Keratinocyte (primary cell): Measurements from ENCODE around the gene ALOXE3. TPM values are rescaled to one million over a fixed set of nuclear protein-coding genes. Genes with fewer than 3 reads are reported as not detected.

Source experiments
- DNase-seq: peaks from one replicate; pipeline ENCODE4 v3.0.0-alpha.2; 2011; ENCODE audit warnings: low read depth, missing footprints, low spot score
- FAIRE-seq: peaks from 2 replicates; lab custom pipeline; 2011; peaks lifted over from hg19 to GRCh38; lab: Jason Lieb, UNC
- H2AFZ ChIP-seq: 2 replicates; pipeline ENCODE4 v1.6.0; 2012; ENCODE audit warnings: low read length, control low read depth, inconsistent platforms; ENCODE audit not compliant: control insufficient read depth
- H3K27ac ChIP-seq: 2 replicates; pipeline ENCODE4 v1.5.1; 2011; ENCODE audit warnings: low read length; ENCODE audit not compliant: control insufficient read depth, insufficient read depth
- H3K27me3 ChIP-seq: 3 replicates; pipeline ENCODE4 v1.6.0; 2011; ENCODE audit warnings: low read length; ENCODE audit not compliant: control insufficient read depth, insufficient read depth; ENCODE audit errors: extremely low read depth
- H3K36me3 ChIP-seq, 2 experiments: 2 replicates in 1 of 2; 3 replicates in 1 of 2; pipeline ENCODE4 v1.5.1; 2011; ENCODE audit warnings: low read length in 2 of 2, mild to moderate bottlenecking in 1 of 2; ENCODE audit not compliant: control insufficient read depth in 2 of 2, insufficient read depth in 2 of 2; ENCODE audit errors: extremely low read depth in 1 of 2
- H3K4me1 ChIP-seq: 3 replicates; pipeline ENCODE4 v1.5.1; 2011; ENCODE audit warnings: low read length; ENCODE audit not compliant: control insufficient read depth, insufficient read depth; ENCODE audit errors: extremely low read depth
- H3K4me2 ChIP-seq: 3 replicates; pipeline ENCODE4 v1.6.0; 2011; ENCODE audit warnings: low read depth, low read length; ENCODE audit not compliant: control insufficient read depth, insufficient read depth; ENCODE audit errors: extremely low read depth
- H3K4me3 ChIP-seq, 3 experiments: fragments of 200-600 bp in 1 of 3; sonication (generic) in 1 of 3; 2 replicates in 2 of 3; 3 replicates in 1 of 3; pipeline ENCODE4 v1.5.1; 2011 to 2016; ENCODE audit warnings: low read length in 3 of 3, mild to moderate bottlenecking in 3 of 3, control low read depth in 2 of 3, inconsistent platforms in 1 of 3, low read depth in 1 of 3, mixed read lengths in 1 of 3, mixed run types in 1 of 3, moderate library complexity in 1 of 3; ENCODE audit not compliant: control insufficient read depth in 2 of 3, insufficient read depth in 2 of 3; ENCODE audit errors: extremely low read depth in 1 of 3
- H3K79me2 ChIP-seq: 2 replicates; pipeline ENCODE4 v1.6.0; 2012; ENCODE audit warnings: low read length; ENCODE audit not compliant: control insufficient read depth, insufficient read depth
- H3K9ac ChIP-seq: 3 replicates; pipeline ENCODE4 v1.6.0; 2011; ENCODE audit warnings: low read length; ENCODE audit not compliant: control insufficient read depth, insufficient read depth; ENCODE audit errors: extremely low read depth
- H3K9me1 ChIP-seq: 3 replicates; pipeline ENCODE4 v1.6.0; 2011; ENCODE audit warnings: low read length; ENCODE audit not compliant: control insufficient read depth, insufficient read depth; ENCODE audit errors: extremely low read depth
- H3K9me3 ChIP-seq: 2 replicates; pipeline ENCODE4 v1.5.1; 2012; ENCODE audit warnings: low read depth, low read length; ENCODE audit not compliant: control insufficient read depth
- H4K20me1 ChIP-seq: 3 replicates; pipeline ENCODE4 v1.6.0; 2011; ENCODE audit warnings: low read length; ENCODE audit not compliant: control insufficient read depth, insufficient read depth; ENCODE audit errors: extremely low read depth
- EZH2 ChIP-seq: IDR thresholded peaks from one replicate; pipeline ENCODE4 v1.6.1; 2012; ENCODE audit warnings: inconsistent platforms, mild to moderate bottlenecking, low read length, moderate library complexity
- dilution Hi-C: fragments of 300-500 bp; cut with MboI; formaldehyde crosslinking; loops from one replicate; pipeline ENCODE4 v1.7.0; 2020; ENCODE audit warnings: low sequenced_read_pairs; ENCODE audit not compliant: extremely low pct_ligation_motif_present
- polyA plus RNA-seq, 5 experiments: library from polyadenylated mRNA; depleted of rRNA in 3 of 5; stranded (reverse) in 3 of 5; stranded (forward) in 1 of 5; unstranded in 1 of 5; fragments of >200 nt; gene quantifications; 1 replicate in 1 of 5; 2 replicates in 3 of 5; 3 replicates in 1 of 5; pipeline versions ENCODE4 v1.2.1 to v1.2.3, GENCODE V29; 2011 to 2012; ENCODE audit warnings: missing spikeins in 2 of 5, low read depth in 1 of 5, low replicate concordance in 1 of 5
- TF ChIP-seq, protein P1 (sequence below), 3 experiments: IDR thresholded peaks in 1 of 3; conservative IDR thresholded peaks in 1 of 3; optimal IDR thresholded peaks in 1 of 3; 2 replicates in 2 of 3; 3 replicates in 1 of 3; pipeline versions ENCODE3 to v1.5.1; 2011; ENCODE audit warnings: low read length in 3 of 3, mild to moderate bottlenecking in 3 of 3, moderate library complexity in 2 of 3, control low read depth in 1 of 3, inconsistent platforms in 1 of 3; ENCODE audit not compliant: insufficient read depth in 2 of 3; ENCODE audit errors: extremely low read depth in 1 of 3

Gene ALOXE3
- polyA plus RNA-seq, 1 donor (not counting 4 experiments of a cell fraction or from before 2014, with no cell fraction given) = 2.7 TPM

DNA sequence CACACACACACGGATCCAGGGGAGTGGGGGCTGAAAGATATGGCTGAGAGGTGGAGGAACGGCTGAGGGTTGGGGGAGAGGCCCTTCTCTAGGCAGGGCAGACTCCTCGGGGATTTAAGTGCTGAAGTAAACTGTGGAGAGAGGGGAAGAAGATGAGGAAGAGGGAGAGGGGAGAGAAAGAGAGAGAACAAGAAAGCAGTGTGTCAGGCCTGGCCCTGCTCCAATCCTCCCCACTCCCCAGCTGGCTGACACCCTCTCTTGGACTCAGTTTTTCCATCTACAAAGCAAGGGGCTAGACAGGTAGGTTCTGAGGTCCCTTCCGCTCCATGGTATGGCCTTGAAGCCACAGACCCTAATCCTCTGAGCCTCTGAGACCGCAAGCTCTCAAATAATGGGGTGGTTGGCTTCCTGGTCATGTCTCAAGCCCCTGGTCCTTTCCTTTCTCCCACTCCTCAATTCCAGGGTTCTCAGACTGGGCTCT is 42.5 kb upstream of the ALOXE3 start:
- H3K27ac ChIP-seq = no peak overlapping the region
- no peaks in the 10 kb centered on the region for H4K20me1 ChIP-seq
- DNase-seq = no peak
- H3K9me1 ChIP-seq = no peaks in the 10 kb centered on the region
- peaks cover 34% of the 10 kb centered on the region for H3K4me1 ChIP-seq
- H3K9ac ChIP-seq = peak overlapping the region; percentile 29
- H2AFZ ChIP-seq = no peak overlapping the region
- H3K4me3 ChIP-seq = no peak overlapping the region
- H3K4me2 ChIP-seq = no peak overlapping the region
- peaks cover 22% of the 10 kb centered on the region for H3K79me2 ChIP-seq
- TF ChIP-seq EZH2 = no peak
- TF ChIP-seq, protein P1, sequence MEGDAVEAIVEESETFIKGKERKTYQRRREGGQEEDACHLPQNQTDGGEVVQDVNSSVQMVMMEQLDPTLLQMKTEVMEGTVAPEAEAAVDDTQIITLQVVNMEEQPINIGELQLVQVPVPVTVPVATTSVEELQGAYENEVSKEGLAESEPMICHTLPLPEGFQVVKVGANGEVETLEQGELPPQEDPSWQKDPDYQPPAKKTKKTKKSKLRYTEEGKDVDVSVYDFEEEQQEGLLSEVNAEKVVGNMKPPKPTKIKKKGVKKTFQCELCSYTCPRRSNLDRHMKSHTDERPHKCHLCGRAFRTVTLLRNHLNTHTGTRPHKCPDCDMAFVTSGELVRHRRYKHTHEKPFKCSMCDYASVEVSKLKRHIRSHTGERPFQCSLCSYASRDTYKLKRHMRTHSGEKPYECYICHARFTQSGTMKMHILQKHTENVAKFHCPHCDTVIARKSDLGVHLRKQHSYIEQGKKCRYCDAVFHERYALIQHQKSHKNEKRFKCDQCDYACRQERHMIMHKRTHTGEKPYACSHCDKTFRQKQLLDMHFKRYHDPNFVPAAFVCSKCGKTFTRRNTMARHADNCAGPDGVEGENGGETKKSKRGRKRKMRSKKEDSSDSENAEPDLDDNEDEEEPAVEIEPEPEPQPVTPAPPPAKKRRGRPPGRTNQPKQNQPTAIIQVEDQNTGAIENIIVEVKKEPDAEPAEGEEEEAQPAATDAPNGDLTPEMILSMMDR (optimal IDR thresholded peaks at IDR 0.05 in 1 of 3, IDR thresholded peaks at IDR 0.05 in 1 of 3, conservative IDR thresholded peaks at IDR 0.05 in 1 of 3; ENCODE audit: extremely low read depth in 1 of 3, insufficient read depth in 2 of 3, low read length in 3 of 3) = no peak
- FAIRE-seq = no peak
- peaks cover 12 to 26% of the 10 kb centered on the region in 2 experiments for H3K36me3 ChIP-seq
- dilution Hi-C loops = no loop called here
- H3K9me3 ChIP-seq = no peaks in the 10 kb centered on the region
- H3K27me3 ChIP-seq = no peaks in the 10 kb centered on the region

DNA sequence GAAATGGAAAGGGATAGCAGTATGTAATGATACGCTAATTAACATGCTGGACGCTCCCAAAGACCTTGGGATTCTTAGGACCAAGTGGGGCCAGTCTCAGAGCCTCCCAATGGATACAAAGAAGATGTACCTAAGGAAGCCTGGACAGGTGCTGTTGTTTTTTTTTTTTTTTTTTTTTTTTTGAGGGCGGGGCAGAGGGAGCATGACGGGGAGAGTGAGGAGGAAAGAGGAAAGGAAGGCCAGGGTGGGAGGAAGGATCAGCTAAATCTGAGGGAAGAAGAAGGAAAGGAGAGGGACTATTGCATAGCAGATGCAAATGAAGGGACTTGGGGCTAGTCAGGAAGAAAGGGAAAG is 41.9 kb upstream of the ALOXE3 start:
- Histone ChIP-seq H3K79me2 (peaks cover 28% of the 10 kb centered on the region), H3K4me3 (no peak overlapping the region), H3K9ac (no peak overlapping the region), H3K36me3 (peaks cover 12 to 26% of the 10 kb centered on the region in 2 experiments), H3K9me1 (no peaks in the 10 kb centered on the region), H4K20me1 (no peaks in the 10 kb centered on the region), H3K4me2 (no peak overlapping the region), H3K9me3 (no peaks in the 10 kb centered on the region), H2AFZ (no peak overlapping the region), H3K4me1 (peaks cover 34% of the 10 kb centered on the region), H3K27ac (no peak overlapping the region), H3K27me3 (no peaks in the 10 kb centered on the region)
- TF ChIP-seq, protein P1 (optimal IDR thresholded peaks at IDR 0.05 in 1 of 3, IDR thresholded peaks at IDR 0.05 in 1 of 3, conservative IDR thresholded peaks at IDR 0.05 in 1 of 3; ENCODE audit: extremely low read depth in 1 of 3, insufficient read depth in 2 of 3, low read length in 3 of 3) = no peak
- TF ChIP-seq EZH2 = no peak
- FAIRE-seq = no peak
- dilution Hi-C loops = no loop called here
- DNase-seq = no peak
